GM21723 (cell line): ENCODE results near the gene PUM1.
"Not testable (repeated sequence)": the region's sequence is repeated elsewhere in the genome, so short reads cannot be mapped to it uniquely, and the experiment has no call there.

ENCODE experiments used
- ATAC-seq: cut with Tn5 transposase; IDR thresholded peaks from one replicate; pipeline ENCODE4 v1.9.1; 2021; ENCODE audit warnings: mild to moderate bottlenecking, moderate library complexity; ENCODE audit not compliant: unreplicated experiment

Gene PUM1

DNA sequence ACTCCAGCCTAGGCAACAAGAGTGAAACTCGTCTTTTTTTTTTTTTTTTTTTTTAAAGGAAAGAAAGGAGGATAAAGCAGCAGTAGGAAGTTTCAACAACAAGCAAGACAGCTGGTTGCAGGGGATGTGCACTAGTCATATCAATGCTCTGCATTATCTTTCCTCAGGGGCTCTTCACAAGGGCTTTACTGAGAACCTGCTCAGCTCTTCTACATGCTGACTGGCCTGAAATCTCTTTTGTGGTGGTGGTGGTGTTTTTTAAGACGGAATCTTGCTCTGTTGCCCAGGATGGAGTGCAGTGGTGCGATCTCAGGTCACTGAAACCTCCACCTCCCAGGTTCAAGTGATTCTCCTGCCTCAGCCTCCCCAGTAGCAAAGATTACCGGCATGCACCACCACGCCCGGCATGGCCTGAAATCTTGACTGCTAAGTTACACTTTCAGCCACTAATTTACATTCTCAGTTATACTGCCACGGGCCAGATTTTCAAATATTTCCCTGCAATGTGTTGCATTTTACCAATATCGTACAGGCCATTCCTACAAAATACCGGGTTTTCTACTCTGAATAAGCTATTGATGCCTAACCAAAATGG lies 68.0 kb downstream of the PUM1 start:
- ATAC-seq, result no peak

DNA sequence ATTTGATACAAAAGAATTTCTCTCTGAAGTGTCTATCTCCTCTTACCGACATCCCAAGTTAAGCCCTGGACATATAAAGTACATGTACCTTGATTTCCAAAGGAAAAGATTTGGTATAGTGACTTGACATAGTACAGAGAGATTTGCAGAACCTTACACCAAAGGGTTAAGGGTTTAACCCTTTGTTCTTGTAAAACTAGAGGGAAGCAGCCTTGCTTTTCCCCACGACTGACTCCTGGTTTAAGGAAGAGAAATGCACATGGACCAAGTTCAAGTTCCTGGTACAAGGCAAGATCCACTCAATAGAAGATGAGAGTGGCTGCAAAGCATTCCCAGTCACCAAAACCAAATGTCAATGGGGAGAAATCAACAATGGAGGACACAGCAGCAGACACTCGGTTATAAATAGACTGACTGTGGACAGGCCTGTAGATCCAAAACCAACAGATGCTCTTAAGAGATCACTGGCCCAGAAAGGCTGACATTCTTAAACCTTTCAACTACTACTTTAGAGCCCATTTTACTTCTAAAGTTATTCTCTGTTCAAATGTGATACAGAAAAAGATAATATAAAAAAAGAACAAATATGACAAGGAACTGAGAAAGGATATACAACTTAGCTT lies 69.4 kb downstream of the PUM1 start:
- ATAC-seq, result no peak

- ATAC-seq, result no peak
Measured at GRCh38 chr1:30991862-30992606, 73.5 kb downstream of the PUM1 start.

- ATAC-seq, result no peak
Measured at GRCh38 chr1:30990591-30990990, 74.9 kb downstream of the PUM1 start.

DNA sequence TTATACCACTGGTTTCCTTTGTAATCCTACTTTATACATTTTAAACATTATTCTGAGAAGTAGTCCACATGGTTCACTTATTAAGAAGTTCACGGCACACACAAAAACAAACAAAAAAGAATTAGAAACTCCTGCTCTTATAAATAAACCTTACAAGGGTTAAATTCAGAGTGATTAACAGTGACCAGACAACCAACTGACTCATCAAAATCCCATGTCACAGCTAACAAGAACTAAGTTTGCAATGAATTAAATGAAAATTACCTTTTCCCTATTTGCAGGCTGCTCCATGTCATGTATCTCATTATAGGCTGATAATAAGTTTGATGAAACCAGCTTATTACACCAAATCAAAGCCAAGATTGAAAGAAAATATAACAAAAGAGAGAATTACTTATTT lies 77.5 kb downstream of the PUM1 start:
- ATAC-seq, result no peak

DNA sequence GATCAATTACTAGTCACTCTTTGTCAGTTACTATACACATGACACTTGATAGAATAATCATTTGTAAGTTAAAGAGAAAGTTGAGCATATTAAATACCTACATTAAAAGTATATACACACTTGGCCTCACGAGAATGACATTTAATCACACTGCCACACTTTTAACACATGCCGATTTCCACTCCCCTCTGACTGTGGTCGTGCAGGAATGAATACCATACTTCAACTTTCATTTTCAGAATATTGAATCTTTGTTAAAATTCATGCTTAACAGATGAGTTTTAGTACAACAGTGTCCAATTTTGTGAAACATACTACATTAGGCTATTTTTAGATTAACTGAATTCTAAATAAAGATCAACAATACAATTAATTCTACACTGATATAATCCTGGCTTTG lies 78.8 kb downstream of the PUM1 start:
- ATAC-seq, result no peak

GRCh38 chr1:30984991-30985503 lies 80.5 kb downstream of the PUM1 start:
- no peak for ATAC-seq

GRCh38 chr1:30984165-30984889 lies 81.2 kb downstream of the PUM1 start:
- ATAC-seq, result no peak

DNA sequence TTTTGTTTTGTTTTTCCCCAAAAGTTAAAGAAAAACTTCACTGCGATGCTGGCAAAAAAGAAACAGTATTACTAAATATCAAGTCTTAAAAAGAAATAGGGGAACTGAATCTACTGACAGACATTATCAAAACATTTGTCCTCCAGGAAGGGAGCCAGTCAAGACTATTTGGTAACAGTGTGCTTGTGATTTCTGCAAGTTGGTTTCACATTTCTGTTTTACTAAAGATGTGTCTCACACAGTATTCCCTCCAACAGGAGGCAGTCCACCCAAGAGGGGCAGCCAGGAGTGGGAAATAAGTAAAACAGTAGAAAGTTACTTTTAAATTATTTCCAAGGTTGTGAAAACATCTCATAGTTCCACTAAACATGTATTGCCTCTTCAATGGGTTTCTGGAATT lies 82.6 kb downstream of the PUM1 start:
- ATAC-seq, result no peak

DNA sequence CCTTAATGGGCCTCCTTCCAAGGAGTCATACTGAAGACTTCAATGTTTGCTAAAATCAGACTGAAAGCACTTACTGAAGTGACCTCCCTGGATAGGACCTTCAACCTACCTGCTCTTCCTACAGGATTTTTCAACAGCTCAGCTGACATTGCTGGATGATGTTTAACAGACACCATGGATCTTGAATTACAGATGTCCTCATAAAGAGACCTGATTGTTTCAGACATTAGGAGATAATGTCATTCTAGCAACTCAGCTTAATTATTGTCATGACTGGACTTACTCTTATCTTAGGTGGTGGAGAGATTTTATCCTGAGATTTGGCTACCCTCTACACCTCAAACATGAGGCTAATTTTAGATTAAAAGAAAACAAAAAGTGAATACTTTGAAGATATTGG lies 83.1 kb downstream of the PUM1 start:
- ATAC-seq, result no peak

DNA sequence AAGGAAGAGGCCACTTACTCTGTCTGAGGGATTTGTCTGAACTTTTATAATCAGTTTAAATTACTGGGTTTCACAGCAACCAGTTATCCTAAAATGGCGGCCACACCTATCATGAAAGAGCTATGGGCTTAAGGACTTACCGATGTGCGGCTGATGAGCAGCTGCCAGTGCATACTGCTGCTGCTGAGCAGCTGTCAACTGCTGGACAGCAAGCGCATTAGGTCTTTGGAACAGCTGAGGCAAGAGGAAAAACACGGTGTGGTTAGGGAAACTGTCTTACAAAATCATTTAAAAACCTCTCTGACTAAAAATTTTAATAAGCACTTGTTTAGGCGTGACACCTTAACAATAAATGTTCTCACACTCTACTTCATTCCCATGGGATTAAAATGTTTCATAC lies 84.3 kb downstream of the PUM1 start:
- no peak for ATAC-seq

DNA sequence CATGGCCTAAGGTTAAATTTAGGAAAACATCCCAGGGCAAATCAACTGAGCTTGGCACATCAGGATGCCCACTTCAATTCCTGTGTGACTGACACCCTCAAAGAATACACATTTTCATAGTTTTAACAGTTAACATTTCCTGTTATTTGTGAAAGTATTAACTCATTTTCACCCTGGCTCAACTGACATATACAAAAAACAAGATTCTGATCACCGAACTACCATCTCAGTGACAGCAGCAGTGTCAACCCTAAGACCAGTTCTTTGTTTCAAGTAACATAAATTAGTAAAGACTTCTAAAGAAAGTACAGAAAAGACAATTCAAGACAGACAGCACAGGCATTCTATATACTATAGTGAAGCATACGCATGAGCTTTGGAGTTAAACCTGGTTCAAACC lies 88.0 kb downstream of the PUM1 start:
- no peak for ATAC-seq

- ATAC-seq, result no peak
Measured at GRCh38 chr1:30977105-30977504, 88.4 kb downstream of the PUM1 start.

DNA sequence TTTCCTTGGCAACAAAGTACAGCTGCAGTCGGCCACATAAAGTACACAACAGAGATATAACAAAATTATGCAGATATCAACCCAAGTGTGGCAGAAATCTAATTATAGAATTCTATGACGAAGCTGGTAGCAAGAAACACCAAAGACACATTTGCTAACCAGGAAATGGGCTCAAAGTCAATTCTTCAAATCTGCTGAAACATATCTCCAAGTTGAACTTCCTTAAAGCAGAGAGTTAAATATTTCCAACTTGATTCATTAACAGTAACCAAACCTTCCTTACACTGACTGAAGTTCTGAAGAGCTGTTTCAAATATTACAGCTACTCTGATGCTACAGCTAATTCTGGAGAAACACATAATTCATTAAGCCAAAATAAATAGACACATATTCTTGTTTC lies 89.4 kb downstream of the PUM1 start:
- no peak for ATAC-seq

GRCh38 chr1:30975217-30975616 lies 90.3 kb downstream of the PUM1 start:
- ATAC-seq, result no peak

DNA sequence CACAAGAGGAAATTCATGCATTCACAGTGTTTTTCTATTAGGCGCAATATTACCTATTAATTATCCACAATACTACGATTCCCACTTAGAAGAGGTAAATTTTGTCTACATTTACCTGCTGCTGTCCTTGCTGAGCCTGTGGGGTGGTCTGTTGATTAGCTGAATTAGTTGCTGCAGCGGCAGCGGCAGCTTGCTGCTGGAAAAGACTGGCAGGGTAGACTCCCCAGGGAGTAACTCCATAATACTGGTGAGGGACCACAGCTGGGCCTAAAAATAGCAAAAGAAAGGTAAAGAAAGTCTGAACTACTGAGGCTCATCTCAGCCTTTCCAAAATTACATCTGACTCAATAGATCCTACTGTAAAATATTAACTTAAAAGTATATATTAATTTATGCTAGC lies 91.0 kb downstream of the PUM1 start:
- ATAC-seq, result no peak

DNA sequence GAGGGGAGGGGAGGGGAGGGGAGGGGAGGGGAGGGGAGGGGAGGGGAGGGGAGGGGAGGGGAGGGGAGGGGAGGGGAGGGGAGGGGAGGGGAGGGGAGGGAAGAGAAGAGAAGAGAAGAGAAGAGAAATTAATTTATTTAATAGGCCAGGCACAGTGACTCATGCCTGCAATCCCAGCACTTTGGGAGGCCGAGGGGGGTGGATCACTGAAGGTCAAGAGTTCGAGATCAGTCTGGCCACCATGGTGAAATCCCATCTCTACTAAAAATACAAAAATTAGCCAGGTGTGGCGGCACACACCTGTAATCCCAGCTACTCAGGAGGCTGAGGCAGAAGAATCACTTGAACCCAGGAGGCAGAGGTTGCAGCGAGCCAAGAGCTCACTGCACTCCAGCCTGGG lies 93.2 kb downstream of the PUM1 start:
- ATAC-seq, result not testable (repeated sequence)

- ATAC-seq, result no peak
Measured at GRCh38 chr1:30971496-30971895, 94.0 kb downstream of the PUM1 start.

DNA sequence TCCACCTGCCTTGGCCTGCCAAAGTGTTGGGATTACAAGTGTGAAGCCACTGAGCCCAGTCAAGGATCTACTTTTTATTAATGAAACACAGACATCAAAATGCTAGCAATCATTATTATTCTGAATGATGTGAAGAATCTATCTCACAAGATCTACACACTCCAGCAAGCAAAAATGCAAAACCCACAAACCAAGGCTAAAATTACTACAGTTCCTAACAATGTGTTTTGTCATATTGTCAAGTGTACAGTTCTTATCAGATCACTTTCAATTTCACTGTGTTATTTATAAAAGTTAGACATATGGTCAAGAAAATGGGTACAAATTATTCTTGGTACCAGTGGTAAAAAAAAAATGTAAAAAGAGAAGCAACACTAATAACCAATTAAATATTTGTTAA lies 95.6 kb downstream of the PUM1 start:
- ATAC-seq, result no peak

- no peak for ATAC-seq
Measured at GRCh38 chr1:30968220-30968971, 97.1 kb downstream of the PUM1 start.
